Measurements from ENCODE around the gene VAMP4.

DNA sequence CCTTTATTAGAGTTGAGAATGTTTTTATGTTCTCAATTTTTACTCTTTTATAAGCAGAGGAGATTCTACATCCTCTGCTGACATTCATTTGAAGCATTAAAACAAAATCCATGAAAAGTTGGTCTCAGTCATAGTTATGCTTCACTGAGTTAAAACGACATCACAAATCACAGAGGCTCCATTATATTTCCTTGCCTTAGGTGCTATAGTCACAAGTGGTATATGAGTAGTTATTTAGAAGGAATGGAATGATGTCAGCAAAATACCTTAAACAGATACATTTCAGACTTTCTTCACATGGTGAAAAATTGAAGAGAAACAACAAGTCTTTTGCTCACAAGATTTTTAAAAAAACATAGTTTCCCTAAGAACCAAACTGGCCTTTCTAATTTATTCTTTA is 27.9 kb upstream of the VAMP4 start:
- TF ChIP-seq, protein P1, sequence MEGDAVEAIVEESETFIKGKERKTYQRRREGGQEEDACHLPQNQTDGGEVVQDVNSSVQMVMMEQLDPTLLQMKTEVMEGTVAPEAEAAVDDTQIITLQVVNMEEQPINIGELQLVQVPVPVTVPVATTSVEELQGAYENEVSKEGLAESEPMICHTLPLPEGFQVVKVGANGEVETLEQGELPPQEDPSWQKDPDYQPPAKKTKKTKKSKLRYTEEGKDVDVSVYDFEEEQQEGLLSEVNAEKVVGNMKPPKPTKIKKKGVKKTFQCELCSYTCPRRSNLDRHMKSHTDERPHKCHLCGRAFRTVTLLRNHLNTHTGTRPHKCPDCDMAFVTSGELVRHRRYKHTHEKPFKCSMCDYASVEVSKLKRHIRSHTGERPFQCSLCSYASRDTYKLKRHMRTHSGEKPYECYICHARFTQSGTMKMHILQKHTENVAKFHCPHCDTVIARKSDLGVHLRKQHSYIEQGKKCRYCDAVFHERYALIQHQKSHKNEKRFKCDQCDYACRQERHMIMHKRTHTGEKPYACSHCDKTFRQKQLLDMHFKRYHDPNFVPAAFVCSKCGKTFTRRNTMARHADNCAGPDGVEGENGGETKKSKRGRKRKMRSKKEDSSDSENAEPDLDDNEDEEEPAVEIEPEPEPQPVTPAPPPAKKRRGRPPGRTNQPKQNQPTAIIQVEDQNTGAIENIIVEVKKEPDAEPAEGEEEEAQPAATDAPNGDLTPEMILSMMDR (IDR thresholded peaks at IDR 0.05): no peak
- TF ChIP-seq POLR2A (IDR thresholded peaks at IDR 0.05): no peak
